Measurements from ENCODE around the gene PRMT7.
"Not testable (repeated sequence)": the region's sequence is repeated elsewhere in the genome, so short reads cannot be mapped to it uniquely, and the experiment has no call there.

The PRMT7 gene

DNA sequence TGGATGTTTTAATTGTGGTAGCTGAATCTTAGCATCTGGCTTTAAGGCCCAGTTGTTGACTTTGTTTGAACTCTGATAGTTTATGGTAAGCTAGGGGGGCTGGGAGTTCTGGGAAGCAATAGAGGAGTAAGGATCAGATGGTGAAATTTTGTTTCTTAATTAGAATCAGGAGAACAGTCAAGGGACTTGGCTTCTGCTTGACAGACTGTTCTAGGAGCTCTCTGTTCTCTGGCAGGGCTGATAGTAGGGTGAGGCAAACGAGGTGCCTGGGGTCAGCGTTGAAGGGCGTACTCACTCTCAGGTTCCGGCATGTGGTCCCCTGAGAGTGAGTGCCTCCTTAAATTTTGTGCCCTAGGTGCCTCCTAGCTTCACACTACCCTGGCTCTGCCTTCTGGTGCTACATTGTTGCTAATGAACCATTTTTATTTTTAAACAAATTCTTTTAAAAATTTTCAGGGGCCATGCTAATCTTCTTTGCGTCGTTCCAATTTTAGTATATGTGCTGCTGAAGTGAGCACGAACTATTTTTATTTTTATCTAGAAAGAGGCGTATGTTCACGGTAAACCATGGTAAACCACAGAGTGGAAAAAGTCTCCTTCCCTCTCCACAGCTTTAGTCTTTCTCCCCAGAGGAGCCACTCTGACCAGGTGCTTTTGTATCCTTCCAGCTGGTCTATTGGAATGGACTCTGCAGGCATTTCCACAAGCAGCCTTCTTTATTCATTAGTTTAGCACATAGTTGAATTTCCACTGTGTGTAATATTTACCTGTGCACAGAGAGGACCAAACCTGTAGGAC is 26.8 kb upstream of the PRMT7 start:
- no peak for DNase-seq (ENCODE audit: low read depth)

- no peak for DNase-seq (ENCODE audit: low read depth)
These were observed 26.0 kb upstream of the PRMT7 start for GRCh38 chr16:68284847-68285246.

- DNase-seq (ENCODE audit: low read depth) = no peak
These were observed 25.1 kb upstream of the PRMT7 start for GRCh38 chr16:68285683-68286082.

DNA sequence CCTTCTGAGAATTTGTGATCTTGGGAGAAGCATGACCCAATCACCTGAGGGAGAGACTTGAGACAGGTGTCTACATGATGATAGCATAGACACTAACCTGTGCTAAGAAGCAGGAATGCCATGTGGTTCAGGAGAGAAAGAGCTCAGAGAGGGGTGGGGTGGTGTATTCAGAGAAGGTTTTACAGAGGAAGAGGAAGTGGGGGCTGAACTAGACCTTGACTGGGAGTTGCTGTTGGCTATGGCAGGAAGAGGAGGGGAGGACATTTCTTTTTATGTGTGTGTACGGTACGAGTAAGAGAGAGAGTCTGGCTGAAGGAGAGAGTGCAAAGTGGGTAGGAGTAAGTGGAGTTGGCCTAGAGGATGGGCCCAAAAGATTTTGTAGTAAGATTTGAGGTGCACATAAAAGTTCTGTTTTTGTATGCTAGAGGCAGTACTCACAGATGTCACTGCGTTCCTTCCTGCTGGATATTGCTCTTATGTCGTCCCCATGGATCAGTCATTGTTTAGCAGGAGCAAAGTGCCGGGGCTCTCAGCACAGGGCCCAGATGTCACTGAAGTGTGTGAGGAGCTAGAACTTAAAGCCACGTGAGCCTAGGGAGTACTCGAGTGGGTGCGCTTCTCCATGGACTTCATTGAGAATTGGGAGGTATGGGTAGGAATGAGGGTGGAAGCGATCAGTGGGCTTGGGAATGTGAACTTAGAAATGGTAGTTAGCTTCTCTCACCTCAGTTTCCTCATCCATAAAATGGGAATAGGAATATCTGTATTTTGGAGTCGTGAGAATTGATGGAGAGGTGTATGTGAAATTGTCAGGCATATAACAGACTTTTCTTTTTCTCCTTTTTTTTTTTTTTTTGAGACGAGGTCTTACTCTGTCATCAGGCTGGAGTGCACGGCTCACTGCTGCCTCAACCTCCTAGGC is 24.4 kb upstream of the PRMT7 start:
- DNase-seq (ENCODE audit: low read depth) = no peak

DNA sequence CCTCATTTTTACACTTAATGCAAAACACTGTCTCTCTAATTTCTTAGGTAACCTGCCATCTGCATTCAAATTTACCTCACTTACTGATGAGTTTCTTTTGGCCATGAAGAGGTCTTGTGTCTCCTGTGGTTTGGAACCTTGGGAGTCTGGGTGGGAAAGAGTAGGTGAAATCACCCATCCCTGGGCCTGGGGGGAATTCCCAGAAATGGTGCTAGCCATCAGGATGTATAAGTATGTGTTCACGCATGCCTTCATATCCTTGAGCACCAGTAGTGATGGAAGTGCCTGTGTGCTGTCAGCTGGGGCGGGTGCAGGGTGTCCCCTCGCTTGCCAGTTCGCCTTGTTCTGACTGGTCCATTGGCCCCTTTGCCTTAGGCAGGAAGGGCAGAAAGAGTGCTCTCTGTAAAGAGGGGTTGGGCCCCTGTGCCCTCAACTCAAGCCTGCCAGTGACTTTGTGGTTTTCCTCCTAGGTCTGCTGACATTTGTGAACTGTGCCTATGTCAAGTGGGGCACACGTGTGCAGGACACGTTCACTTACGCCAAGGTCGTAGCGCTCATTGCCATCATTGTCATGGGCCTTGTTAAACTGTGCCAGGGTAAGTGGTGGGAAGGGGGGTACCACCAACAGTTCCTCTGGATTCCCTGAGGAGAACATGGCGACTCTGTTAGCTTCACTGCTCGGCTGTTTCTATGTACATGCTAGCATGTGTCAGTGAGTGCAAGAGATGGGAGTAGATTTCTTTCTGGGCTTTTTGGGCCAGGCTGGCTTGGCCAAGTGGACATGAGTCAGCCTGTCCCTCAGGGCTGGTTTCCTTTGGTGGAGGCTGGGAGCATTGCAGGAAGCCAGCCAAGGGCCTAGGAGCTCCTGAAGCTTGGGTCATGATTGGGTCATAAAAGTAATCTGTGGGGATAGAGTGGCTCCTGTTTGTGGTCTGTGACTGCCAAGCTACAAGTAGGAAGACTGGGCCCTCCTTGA is 23.3 kb upstream of the PRMT7 start:
- DNase-seq (ENCODE audit: low read depth) = peak; percentile 95

DNA sequence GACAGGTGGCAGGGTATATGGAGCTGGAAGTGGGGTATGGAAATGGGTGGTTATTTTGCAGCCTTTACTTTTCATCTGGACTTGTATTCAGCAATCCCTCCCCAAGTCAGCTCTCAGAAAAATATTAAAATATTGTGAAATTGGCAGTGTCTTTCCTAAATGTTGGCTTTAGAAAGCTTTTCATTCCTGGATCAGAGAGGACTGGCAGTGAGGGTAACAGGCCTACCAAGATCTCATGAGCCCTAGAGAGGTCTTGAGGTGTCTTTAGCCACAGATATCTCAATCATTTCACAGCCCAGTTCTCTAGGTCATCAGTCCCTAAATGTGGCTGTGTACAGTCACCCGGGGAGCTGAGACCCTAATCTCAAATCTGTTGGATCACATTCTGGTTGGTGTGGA is 22.6 kb upstream of the PRMT7 start:
- no peak for DNase-seq (ENCODE audit: low read depth)

DNA sequence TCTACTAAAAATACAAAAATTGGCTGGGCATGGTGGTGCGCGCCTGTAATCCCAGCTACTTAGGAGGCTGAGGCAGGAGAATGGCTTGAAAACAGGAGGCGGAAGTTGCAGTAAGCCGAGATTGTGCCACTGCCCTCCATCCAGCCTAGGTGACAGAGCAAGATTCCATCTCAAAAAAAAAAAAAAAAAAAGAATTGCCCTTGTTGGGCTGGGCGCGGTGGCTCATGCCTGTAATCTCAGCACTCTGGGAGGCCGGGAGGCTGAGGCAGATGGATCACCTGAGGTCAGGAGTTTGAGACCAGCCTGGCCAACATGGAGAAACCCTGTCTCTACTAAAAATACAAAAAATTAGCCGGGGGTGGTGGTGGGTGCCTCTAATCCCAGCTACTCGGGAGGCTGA is 22.0 kb upstream of the PRMT7 start:
- not testable (repeated sequence) for DNase-seq (ENCODE audit: low read depth)

- DNase-seq (ENCODE audit: low read depth) = no peak
These were observed 21.6 kb upstream of the PRMT7 start for GRCh38 chr16:68289202-68289601.

DNA sequence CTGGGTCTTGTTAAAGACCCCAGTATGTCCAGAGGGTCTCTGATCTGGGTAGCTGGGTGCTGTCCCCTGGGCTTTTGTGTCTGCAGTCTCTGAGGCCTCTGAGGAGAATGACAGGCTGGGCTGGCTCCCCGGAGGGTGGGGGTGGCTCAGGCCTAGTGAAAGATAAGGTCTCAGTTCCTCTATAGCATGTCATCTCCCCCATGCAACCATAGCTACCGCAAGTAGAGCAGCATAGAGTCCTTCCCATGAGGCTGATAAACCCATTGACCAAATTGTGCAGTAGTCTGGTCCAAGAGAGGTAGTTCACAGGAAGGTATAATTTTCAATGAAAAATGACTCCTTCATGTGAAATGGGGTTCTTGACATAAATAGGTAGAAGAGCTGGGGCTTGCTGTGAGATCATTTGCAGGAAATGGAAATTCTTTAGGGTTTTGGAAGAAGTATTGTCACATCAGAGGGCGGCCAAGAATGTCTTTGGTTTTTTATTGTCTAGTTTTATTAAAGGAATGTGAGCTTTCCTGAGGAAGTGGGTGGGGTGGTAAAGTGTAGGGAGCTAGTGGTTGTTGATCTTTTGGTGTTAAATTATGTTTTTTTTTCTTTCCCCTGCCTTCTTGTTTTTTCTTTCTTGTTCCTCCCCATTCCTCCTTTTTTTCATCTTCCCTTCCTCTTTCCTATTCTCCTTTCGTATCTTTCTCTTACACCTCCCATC is 21.0 kb upstream of the PRMT7 start:
- DNase-seq (ENCODE audit: low read depth) = no peak

DNA sequence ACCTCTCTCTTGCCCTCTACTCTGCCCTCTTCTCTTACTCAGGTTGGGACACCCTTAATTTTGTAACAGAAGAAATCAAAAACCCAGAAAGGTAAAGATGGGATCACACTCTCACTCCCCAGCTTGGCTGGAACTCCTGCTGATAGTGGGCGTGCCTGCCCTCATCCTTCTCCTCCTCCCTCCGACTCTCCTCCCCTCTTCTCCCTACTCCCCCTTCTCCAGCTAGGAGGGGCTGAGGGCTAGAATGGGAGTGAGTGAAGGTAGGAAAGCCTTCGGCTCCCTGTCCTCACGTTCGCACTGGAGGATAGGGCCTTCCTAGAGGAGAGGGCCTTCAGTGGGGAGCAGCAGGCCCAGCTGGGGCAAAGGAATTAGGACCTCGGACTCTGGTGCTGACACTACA is 20.4 kb upstream of the PRMT7 start:
- no peak for DNase-seq (ENCODE audit: low read depth)

- DNase-seq (ENCODE audit: low read depth) = no peak
These were observed 19.6 kb upstream of the PRMT7 start for GRCh38 chr16:68291227-68291626.

- DNase-seq (ENCODE audit: low read depth) = no peak
These were observed 18.4 kb upstream of the PRMT7 start for GRCh38 chr16:68292425-68292824.

DNA sequence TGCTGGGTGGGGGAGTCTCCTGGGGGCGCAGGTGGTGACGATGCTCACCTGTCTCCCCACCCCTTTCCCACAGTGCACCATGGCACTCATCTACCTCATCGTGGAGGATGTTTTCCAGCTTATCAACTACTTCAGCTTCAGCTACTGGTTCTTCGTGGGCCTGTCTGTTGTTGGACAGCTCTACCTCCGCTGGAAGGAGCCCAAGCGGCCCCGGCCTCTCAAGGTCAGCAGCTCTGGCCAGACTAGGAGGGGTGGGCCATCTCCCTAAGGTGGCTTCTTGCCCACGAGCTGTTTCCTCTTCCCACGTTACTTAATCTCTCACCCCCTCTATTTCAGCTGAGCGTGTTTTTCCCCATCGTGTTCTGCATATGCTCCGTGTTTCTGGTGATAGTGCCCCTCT is 14.5 kb upstream of the PRMT7 start:
- no peak for DNase-seq (ENCODE audit: low read depth)

DNA sequence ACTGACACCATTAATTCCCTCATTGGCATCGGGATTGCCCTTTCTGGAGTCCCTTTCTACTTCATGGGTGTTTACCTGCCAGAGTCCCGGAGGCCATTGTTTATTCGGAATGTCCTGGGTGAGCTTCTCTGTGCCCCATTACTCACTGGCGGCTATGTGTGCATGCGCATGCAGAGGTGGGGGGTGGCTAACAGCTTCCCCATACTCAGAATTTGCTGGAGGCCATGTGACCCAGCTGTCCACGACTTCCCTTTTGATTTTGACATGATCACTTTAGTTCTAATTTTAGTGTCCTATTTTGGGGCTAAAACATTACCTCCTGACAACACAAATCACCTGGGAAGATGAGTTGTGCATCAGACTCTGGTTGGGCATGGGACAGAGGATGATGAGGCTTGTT is 14.1 kb upstream of the PRMT7 start:
- DNase-seq (ENCODE audit: low read depth) = no peak

- no peak for DNase-seq (ENCODE audit: low read depth)
These were observed 12.9 kb upstream of the PRMT7 start for GRCh38 chr16:68297908-68298307.

DNA sequence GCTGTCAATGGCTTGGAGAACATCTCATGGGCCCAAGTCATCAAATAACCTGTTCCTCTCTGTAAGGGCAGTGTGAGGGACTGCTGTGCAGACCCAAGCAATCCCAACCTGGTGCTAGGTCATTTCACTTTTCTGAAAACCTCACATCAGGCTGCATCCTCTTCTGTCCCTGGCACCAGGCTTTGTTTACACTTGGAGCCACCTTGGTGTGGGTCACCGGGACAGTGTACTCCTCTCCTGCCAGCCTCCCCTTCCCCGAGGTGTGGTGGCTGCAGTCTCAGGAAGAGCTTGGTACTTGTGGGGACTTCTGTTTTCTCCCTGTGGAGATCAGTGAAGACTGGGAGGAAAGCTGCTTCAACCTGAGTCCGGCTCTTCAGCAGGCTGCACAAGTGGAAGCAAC is 12.5 kb upstream of the PRMT7 start:
- no peak for DNase-seq (ENCODE audit: low read depth)

GRCh38 chr16:68298907-68299561 is 11.8 kb upstream of the PRMT7 start:
- peak; percentile 54 for DNase-seq (ENCODE audit: low read depth)

- no peak for DNase-seq (ENCODE audit: low read depth)
These were observed 11.0 kb upstream of the PRMT7 start for GRCh38 chr16:68299571-68300453.

DNA sequence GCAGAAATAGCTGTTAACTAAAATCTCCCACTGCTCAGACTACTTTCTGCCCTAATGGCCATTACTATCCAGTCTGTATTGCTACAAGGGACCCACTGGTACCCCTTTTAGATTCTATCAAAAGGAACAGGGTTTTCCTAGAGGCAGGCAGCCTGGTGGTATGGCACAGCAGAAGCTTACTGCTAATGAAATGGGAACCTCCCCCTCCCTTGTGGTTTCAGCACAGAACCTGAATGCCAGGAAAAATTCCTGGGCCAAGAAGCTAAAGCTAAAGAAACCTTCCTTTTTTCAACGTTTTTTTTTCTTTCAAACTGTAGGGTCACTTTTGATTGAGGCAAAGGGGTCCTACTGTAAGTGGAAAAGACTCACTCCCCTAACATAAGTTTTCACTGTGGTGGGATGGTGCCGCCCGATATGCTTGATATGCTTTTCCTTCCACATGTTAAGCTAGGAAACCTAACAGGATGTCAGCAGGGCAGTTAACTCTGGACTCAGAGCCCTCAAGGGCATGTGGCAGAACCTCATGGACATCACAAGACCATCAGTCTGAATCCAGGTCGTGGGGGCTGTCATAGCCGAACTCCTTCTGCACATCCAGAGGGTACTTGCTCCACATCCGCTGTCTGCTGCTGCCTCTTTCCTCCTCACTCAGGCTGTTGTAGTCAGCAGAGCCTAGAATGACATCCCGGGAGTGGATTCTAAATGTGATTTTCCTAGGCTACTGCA is 9.9 kb upstream of the PRMT7 start:
- DNase-seq (ENCODE audit: low read depth) = no peak
